OCI-M2 (cell line): ENCODE measurements around the gene TTL.
"Not testable (repeated sequence)": the region's sequence is repeated elsewhere in the genome, so short reads cannot be mapped to it uniquely, and the experiment has no call there.

ENCODE experiments used
- DNase-seq: peaks from one replicate; lab custom pipeline; 2025; ENCODE audit not compliant: unreplicated experiment; lab: John Stamatoyannopoulos, UW

Gene TTL

DNA sequence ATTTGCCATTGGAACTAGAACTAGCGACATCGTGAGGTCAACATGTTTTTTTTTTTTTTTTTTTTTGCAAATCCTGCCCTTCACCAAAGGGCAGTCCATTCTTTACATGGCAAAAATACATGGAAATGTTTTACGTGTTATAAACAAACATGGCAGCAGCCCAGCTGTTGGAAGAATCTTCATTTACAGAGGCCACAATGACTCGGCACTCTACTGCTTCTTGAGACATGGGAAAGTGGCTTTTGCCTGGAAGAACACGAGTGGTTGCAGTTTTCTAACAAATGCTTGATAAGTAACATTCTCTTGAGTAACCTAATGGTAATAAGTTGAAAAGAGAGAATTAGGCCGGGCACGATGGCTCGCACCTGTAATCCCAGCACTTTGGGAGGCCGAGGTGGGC, 37.5 kb downstream of the TTL start:
- DNase-seq, result no peak

DNA sequence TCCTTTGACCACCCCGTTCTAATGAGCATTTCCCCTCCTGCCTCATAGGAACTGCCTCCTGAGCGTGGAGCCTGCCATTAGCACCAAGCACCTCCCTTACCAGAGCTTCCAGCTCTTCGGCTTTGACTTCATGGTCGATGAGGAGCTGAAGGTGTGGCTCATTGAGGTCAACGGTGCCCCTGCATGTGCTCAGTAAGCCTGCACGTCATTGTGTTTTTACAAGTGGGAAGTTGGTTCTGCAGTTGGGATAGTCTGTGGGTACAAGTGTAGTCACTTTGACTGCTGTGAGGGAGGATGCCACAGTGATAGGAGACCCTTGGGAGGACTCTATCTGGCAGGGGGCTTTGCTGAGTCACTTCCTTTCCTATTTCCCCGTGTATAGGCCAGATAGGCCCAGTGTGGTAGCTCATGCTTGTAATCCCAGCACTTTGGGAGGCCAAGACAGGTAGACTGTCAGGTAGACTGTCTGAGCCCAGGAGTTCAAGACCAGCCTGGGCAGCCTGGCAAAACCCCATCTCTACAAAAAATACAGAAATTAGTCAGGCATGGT, 38.4 kb downstream of the TTL start:
- DNase-seq, result no peak

DNA sequence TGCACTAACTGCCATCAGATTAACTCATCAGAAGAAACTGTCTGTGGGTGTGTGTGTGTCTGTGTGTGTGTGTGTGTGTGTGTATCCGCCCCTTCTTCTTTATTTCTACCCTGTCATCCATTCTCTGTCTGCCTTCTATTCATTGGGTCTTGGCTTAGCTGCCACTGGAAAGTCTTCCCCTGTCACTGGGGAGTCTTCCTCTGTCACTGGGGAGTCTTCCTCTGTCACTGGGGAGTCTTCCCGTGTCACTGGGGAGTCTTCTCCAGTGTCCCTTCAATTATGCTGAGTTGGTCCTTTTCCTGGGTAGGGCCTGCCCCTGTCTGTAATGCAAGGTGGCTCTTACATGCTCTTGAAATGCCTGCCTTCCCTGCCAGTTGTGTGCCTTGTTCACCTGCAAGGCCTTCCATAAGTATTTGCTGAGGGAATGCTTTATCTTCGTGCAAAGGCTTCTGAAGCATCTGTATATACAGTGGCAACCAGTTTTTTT, 41.4 kb downstream of the TTL start:
- DNase-seq, result no peak

DNA sequence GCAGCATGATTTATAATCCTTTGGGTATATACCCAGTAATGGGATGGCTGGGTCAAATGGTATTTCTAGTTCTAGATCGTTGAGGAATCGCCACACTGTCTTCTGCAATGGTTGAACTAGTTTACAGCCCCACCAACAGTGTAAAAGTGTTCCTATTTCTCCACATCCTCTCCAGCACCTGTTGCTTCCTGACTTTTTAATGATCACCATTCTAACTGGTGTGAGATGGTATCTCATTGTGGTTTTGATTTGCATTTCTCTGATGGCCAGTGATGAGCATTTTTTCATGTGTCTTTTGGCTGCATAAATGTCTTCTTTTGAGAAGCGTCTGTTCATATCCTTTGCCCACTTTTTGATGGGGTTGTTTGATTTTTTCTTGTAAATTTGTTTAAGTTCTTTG, 42.3 kb downstream of the TTL start:
- not testable (repeated sequence) for DNase-seq

DNA sequence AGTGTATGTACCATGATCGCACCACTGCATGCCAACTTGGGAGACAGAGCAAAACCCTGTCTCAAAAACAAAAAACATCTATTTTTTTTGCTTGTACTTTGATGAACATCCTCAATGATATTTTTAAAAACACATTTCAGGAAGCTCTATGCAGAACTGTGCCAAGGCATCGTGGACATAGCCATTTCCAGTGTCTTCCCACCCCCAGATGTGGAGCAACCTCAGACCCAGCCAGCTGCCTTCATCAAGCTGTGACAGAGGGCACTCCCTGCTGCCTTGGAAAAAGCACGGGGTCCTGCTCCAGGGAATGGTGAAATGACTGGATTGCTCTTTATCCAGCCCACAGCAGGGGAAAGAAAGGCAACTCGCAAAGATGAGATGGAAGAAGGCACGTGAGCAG, 46.6 kb downstream of the TTL start:
- no peak for DNase-seq

DNA sequence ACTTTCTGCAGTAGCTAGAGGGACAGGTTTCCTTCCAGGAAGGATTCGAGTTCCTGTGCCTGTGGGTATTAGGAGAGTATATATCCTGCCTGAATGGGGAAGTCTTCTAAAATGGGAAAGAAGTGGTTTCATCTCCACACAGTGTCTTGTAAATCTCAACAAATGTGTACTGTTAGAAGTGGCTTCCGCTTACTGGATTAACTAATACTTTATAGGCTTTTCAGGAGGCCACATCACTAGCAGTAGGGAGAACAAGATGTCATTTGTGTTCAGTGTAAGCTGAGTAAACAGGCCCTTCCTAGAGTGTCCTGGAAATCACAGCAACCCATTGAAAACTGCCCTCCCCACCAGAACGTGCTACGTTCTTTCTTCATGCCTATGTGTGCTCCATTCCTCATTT, 47.8 kb downstream of the TTL start:
- no peak for DNase-seq

DNA sequence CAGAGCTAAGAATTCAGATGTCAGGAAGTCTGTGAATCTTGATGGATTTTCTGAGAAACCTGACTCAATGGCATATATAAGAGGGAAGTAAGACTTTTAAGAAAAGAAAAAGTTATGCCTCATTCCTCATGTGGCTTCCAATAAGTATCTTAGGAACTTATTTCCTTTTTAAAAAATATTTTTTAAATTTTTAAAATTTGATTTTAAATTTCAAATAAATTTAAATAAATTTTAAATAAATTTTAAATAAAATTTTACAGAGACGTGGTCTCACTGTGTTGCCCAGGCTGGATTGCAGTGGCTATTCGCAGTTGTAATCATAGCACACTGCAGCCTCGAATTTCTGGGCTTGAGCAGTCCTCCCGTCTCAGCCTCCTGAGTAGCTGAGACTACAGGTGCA, 48.8 kb downstream of the TTL start:
- DNase-seq, result no peak

DNA sequence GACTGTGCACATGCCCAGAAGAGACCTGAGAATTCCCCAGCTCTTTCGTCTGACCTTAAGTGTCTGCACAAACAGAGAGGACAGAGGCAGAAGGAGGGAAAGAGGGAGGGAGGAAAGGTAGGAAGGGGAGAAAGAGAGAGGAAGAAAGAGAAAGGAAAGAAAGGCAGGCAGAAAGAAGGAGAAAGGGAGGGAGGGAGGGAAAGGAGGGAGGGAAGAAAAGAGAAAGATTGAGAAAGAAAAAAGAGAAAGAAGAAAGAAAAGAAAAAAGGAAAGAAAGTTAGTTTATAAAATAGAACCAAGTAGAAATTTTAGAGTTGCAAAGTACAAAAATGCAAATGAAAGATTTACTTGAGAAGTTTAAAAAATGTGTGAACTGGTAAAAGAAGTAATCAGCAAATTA, 52.9 kb downstream of the TTL start:
- DNase-seq, result no peak

DNA sequence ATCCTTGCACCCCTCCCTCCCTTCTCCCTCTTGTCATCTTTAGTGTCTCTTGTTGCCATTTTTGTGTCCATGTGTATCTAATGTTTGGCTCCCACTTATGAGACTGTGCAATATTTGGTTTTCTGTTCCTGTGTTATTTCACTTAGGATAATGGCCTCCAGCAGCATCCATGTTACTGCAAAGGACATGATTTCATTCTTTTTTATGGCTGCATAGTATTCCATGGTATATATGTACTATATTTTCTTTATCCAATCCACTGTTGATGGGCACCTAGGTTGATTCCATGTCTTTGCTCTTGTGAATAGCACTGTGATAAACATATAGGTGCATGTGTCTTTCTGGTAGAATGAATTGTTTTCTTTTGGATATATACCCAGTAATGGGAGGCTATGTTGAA, 54.7 kb downstream of the TTL start:
- DNase-seq, result not testable (repeated sequence)

DNA sequence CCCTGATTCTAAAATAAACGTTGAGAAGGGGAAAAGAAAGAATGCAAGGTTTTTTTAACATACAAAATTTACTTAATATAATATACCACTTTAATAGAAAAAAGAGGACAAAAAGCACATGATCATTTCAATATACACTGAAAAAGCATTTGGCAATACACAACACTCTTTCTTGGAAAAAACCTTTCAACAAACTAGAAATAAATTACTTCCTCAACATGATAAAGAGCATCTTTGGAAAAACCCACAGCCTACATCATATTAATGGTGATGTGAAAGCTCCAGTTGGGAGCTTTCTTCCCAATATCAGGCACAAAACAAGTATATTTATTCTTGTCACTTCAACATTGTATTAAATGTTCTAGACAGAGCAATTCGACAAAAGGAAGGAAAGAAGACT, 57.4 kb downstream of the TTL start:
- no peak for DNase-seq

DNA sequence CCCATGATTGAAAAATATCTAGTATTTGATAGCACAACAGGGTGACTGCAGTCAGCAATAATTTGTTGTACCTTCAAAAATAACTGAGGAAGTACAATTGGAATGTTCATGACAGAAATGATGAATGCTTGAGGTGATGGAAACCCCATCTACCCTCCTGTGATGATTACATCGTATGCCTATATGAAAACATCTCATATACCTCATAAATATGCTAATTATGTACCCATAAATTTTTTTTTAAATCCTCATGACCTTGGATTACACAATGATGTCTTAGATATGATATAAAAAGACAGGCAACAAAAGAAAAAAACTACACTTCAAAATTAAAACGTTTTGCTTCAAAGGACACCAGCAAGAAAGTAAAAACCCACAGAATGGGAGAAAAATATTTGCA, 59.0 kb downstream of the TTL start:
- DNase-seq, result no peak

DNA sequence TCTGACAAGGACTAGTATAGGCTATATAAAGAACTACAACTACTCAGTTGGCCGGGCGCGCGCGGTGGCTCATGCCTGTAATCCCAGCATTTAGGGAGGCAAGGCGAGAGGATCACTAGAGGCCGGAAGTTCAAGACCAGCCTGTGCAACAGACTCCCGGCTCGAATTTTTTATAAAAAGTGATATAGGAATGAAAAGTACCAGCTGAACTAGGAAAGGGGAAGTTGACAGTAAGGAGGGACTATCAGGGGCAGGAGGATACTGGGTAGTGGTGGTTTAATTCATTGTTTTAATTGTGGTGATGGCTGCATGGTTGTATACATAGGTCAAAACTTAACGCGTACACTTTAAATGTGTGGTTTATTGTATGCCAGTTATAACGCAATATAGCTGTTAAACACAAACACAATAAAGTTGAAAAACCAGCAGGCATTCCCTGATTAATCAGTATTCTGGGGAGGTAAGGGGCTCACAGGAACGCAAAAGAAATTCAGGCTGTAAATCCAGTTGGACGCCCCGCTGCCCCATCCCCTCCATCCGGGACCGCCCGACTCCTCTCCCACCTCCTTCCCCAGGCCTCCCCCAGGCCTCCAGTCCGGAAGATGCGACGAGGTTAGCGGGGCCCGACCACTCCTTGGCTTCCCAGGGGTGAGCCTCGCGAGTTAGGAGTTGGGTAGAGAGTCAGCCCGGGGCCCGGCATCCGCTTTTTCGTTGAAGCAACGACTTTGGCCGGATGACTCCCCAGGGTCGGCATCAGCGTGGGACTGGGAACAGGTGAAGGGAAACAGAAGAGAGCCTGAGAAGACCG, 59.6 kb downstream of the TTL start:
- DNase-seq, result peak; percentile 77

DNA sequence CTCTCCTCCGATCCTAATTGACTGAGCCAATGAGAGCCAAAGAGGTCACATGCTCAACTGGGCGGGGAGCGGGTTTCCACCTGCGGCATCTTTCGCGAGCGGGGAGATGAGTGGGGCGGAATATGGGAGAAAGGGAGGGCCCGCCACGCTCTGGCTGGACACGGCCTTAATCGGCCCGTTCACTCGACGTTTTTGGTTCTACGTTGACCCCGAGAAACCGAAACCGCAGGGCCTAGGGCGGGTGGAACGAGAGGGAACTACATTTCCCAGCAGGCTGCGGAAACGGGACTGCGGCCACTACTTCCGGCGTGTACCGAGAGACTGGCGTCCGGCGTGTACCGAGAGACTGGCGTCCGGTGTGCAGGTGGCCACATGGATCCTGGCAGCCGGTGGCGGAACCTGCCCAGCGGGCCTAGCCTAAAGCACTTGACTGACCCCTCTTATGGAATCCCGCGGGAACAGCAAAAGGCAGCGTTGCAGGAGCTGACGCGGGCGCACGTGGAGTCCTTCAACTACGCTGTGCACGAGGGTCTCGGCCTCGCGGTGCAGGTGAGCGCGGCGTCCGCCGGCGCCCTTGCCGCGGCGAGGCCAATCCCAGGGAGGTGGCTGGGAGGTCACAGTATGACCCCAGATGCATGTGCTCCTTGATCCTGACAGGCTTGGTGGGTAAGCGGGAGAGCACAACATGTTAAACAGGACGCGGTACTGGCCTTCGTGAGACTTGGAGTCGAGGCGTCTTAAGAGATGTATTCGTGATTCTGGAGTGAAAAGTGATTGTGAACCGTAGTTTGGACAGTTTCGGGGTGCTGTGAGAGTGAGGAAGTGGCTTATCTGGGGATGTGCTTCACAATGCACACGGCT, 60.4 kb downstream of the TTL start, which contains the start of gene POLR1B:
Gene POLR1B, plus strand, starts transcription at position 343 of the 861 bp plus-strand sequence. Its CDS starts 30 bp downstream, at position 373.
- peak; percentile 50 for DNase-seq

DNA sequence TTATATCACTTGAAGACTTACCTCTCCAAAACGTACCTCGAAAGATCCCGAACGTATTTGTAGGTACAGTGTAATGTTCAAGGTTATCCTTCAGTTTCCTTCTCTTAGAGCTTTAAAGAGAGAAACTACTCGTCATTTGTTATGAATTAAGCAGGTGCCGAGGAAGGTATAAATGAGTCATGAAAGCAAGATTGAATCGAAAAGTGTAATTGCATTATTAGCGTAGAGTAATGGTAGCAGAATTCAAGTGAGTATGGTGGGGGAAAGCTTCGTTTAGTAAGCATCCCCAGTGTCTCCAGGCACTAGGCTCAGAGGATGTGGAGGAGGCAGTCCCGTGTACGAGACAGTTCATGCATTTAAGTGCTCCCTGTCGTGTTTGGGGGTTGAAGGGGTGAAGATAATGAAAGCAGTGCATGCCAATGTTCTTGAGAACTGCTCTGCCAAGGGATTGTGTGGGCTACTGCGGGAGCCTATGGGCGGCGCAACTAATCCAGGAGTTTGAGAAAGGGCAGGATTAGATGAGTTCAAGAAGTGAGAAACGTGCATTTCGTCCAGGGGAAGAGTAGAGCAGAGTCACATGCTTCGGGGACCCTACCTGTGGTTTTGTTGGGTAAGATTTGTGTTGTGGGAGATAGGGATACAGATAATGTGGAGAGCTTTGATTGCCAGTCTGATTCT, 61.2 kb downstream of the TTL start:
- no peak for DNase-seq

DNA sequence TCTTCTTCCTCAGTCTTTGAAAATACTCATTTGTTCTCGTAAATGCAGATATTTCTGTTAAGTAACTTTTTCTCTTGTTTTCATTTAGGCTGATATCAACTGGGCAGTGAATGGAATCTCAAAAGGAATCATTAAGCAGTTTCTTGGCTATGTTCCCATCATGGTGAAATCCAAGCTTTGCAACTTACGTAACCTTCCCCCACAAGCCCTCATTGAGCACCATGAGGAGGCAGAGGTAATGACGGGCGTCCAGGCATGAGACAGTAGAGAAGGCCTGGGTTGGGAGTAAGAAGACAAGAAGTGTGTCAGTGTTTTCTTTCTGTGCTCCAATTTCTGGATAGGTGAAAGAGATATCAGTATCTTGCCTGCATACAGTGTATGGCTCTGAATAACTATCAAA, 65.4 kb downstream of the TTL start:
- DNase-seq, result no peak

DNA sequence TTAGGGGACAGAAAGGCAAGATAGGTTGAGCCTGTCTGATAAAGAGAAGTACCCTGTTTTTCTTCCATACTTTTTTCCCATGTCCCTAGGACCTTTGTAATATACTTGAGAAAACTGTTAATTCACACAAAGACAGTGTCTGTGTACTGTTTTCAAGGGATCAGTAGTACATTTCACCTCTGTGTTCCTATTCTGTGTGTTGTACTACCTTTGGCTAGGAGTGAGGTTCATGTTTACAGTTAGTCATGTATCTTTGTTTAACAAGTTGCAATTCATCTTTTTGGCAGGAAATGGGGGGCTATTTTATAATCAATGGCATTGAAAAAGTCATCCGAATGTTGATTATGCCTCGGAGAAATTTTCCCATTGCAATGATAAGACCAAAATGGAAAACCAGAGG, 67.0 kb downstream of the TTL start:
- no peak for DNase-seq

DNA sequence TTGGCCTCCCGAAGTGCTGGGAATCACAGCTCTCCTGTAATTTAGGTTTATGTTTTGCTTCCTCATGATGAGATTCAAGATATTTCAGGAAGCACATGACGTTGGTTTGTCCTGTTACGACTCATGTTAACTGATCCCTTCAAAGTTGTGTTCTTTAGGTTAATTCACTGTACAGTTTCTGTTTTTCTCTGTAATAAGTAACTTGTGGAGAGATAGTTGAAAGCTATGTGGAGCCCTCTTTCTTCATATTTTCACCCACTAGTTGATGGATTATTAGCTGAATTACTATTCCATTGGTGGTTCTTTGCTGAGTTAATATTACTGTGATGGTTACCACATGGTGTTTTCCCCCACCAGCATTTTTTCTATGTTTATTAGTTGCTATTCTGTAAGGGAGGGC, 84.1 kb downstream of the TTL start:
- no peak for DNase-seq

DNA sequence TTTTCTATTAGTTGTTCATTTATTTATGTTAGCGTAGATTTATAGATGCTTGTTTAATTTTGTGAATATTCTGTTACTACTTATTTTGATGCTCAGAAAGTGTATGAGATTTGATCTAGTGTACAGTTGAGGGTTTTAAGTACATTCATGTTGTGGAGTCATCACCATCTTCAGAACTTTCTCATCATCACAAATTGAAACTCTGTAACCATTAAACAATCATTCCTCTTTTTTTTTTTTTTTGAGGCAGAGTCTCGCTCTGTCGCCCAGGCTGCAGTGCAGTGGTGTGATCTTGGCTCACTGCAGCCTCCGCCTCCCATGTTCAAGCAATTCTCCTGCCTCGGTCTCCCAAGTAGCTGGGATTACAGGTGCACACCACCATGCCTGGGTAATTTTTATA, 84.6 kb downstream of the TTL start:
- not testable (repeated sequence) for DNase-seq

DNA sequence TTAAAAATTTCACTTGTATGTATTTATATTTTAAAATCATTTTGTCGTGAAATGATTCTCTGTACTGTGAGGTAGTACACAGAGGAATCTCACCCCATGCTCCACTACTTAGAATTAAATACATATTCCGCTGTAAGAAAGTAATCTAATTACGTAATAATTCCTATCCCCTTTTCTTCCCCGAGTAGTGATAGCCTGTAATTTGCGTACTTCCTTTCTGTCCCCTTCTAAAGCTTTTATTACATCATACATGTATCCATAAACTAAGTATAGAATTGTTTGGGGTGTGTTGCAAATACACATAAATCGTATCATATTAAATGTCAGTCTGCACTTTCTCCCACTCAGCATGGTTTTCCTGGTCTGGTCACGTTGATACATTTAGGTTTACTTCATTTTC, 90.0 kb downstream of the TTL start:
- DNase-seq, result no peak

DNA sequence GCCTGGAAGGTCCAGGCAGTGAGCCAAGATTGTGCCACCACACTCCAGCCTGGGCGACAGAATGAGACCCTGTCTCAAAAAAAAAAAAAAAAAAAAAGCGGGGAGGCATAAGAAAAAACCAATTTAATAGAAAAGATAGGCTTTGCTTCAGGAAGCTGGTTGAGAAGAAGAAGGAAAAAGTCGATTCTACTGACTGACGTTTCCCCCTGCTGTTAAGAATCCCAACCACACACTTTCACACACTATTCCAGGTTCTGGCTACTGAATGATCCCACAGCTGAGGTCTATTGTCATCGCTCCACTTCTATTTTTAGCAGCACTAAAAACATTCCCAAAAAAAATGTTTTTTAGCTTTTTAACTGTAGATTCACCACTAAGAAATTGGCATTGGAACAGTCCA, 95.8 kb downstream of the TTL start:
- DNase-seq, result no peak

DNA sequence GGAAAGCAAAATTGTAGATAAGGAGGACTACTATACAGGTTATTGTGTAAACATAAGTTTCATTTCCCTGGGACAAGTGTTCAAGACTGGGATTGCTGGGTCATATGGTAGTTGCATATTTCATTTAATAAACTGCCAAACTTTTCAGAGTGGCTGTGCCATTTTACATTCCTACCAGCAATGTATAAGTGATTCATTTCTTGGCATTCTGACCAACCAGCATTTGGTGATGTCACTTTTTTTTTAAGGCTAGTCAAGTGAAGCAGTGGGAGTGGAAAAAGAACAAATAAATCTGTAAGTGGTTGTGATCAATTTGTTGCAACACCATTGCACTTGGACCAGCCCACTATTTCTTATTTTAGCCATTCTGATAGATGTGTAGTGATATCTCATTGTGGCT, 97.3 kb downstream of the TTL start:
- DNase-seq, result no peak
